Stimulated activated CD4-positive, alpha-beta T cell treated with anti-CD3 and anti-CD28 coated beads, Interleukin-2, amount 100 ng/mL, for 48 hours (primary cell): ENCODE results near the gene CT45A2.
"Not testable (repeated sequence)": the region's sequence is repeated elsewhere in the genome, so short reads cannot be mapped to it uniquely, and the experiment has no call there.

Source experiments
- DNase-seq, 2 donors: peaks; one replicate each; pipeline ENCODE4 v3.0.0-alpha.2; 2020

CT45A2 gene

GRCh38 chrX:135819912-135820311 is at the start of gene CT45A2:
CT45A2 (minus strand) TSS chrX:135820012; CDS start chrX:135816265, 3,747 bp downstream.
- DNase-seq: not testable (repeated sequence)

GRCh38 chrX:135854438-135854837 is 34.6 kb upstream of the CT45A2 start, which contains the start of gene CT45A8:
CT45A8 (minus strand) TSS chrX:135854538; CDS start chrX:135850783, 3,755 bp downstream.
- not testable (repeated sequence) for DNase-seq

- not testable (repeated sequence) for DNase-seq
Measured at GRCh38 chrX:135837180-135837579, 17.4 kb upstream of the CT45A2 start, which contains the start of gene CT45A7. CT45A7 (minus strand) TSS chrX:135837280; CDS start chrX:135833533, 3,747 bp downstream.

GRCh38 chrX:135802687-135803086 is 17.1 kb downstream of the CT45A2 start, which contains the start of gene CT45A6:
CT45A6 (minus strand) TSS chrX:135802787; CDS start chrX:135798993, 3,794 bp downstream.
- DNase-seq: not testable (repeated sequence)

GRCh38 chrX:135785403-135785802 is 34.4 kb downstream of the CT45A2 start, which contains the start of gene CT45A5:
CT45A5 (minus strand) TSS chrX:135785503; CDS start chrX:135781729, 3,774 bp downstream.
- DNase-seq: not testable (repeated sequence)

- not testable (repeated sequence) for DNase-seq
Measured at GRCh38 chrX:135768091-135768490, 51.7 kb downstream of the CT45A2 start, which contains the start of gene CT45A3. CT45A3 (minus strand) TSS chrX:135768191; CDS start chrX:135764444, 3,747 bp downstream.
